ENCODE data around the gene ST3GAL3.

- TF ChIP-seq FOXJ3 (CRISPR knock-in tag; IDR thresholded peaks at IDR 0.05; ENCODE audit: borderline replicate concordance) (no peak), ZNF766 (CRISPR knock-in tag; IDR thresholded peaks at IDR 0.05; ENCODE audit: borderline replicate concordance) (no peak), GLI4 (CRISPR knock-in tag; IDR thresholded peaks at IDR 0.05; ENCODE audit: borderline replicate concordance) (no peak), ELK4 (CRISPR knock-in tag; IDR thresholded peaks at IDR 0.05; ENCODE audit: borderline replicate concordance) (no peak), HDAC2 (CRISPR knock-in tag; IDR thresholded peaks at IDR 0.05) (no peak), KDM1A (CRISPR knock-in tag; IDR thresholded peaks at IDR 0.05) (no peak), ZNF563 (CRISPR knock-in tag; IDR thresholded peaks at IDR 0.05) (no peak), THRA (CRISPR knock-in tag; IDR thresholded peaks at IDR 0.05; ENCODE audit: borderline replicate concordance) (no peak), SRF (IDR thresholded peaks at IDR 0.05; ENCODE audit: low read depth, low read length) (peak; percentile 73; the same call in 1 of the 2 replicates)
Observed at GRCh38 chr1:43763497-43763973, 56.2 kb downstream of the ST3GAL3 start.

Data from HepG2 (cell line).